GM21737 (cell line): ENCODE data around the gene PCDHB8.
"Not testable (repeated sequence)": the region's sequence is repeated elsewhere in the genome, so short reads cannot be mapped to it uniquely, and the experiment has no call there.

Experiments used
- ATAC-seq: cut with Tn5 transposase; IDR thresholded peaks from one replicate; pipeline ENCODE4 v1.9.1; 2021; ENCODE audit warnings: mild to moderate bottlenecking, moderate library complexity; ENCODE audit not compliant: unreplicated experiment

PCDHB8 gene

GRCh38 chr5:141177577-141178191 lies at the start of gene PCDHB8:
Gene PCDHB8, plus strand, starts transcription at chr5:141177790. Its CDS starts 245 bp downstream, at chr5:141178035.
- ATAC-seq = not testable (repeated sequence)

- no peak for ATAC-seq
These were observed 42.4 kb upstream of the PCDHB8 start, which contains the start of gene PCDHB5 for GRCh38 chr5:141135030-141135717. Gene PCDHB5, plus strand, starts transcription at chr5:141135206. Its CDS starts 229 bp downstream, at chr5:141135435.

- ATAC-seq = no peak
These were observed 41.8 kb upstream of the PCDHB8 start for GRCh38 chr5:141135718-141136266.

GRCh38 chr5:141137346-141137745 lies 40.2 kb upstream of the PCDHB8 start:
- not testable (repeated sequence) for ATAC-seq

GRCh38 chr5:141149812-141150211 lies 27.8 kb upstream of the PCDHB8 start, which contains the start of gene PCDHB6:
Gene PCDHB6, plus strand, starts transcription at chr5:141150057. Its CDS starts 201 bp downstream, at chr5:141150258.
- no peak for ATAC-seq

- ATAC-seq = no peak
These were observed 27.2 kb upstream of the PCDHB8 start for GRCh38 chr5:141150224-141150992.

- ATAC-seq = no peak
These were observed 26.6 kb upstream of the PCDHB8 start for GRCh38 chr5:141150993-141151325.

GRCh38 chr5:141151632-141152031 lies 26.0 kb upstream of the PCDHB8 start:
- ATAC-seq = not testable (repeated sequence)

- not testable (repeated sequence) for ATAC-seq
These were observed 25.5 kb upstream of the PCDHB8 start for GRCh38 chr5:141152096-141152495.

GRCh38 chr5:141155540-141156374 lies 21.8 kb upstream of the PCDHB8 start:
- ATAC-seq = no peak

- not testable (repeated sequence) for ATAC-seq
These were observed 20.2 kb upstream of the PCDHB8 start for GRCh38 chr5:141157356-141157755.

GRCh38 chr5:141157901-141158300 lies 19.7 kb upstream of the PCDHB8 start:
- ATAC-seq = not testable (repeated sequence)

- ATAC-seq = no peak
These were observed 5.0 kb upstream of the PCDHB8 start, which contains the start of gene PCDHB7 for GRCh38 chr5:141172381-141173204. Gene PCDHB7, plus strand, starts transcription at chr5:141172644. Its CDS starts 192 bp downstream, at chr5:141172836.

- ATAC-seq = not testable (repeated sequence)
These were observed 3.1 kb upstream of the PCDHB8 start for GRCh38 chr5:141174291-141175104.

- ATAC-seq = no peak
These were observed 1.7 kb upstream of the PCDHB8 start for GRCh38 chr5:141175933-141176332.

GRCh38 chr5:141179371-141179770 lies 1.8 kb downstream of the PCDHB8 start:
- not testable (repeated sequence) for ATAC-seq

- not testable (repeated sequence) for ATAC-seq
These were observed 2.3 kb downstream of the PCDHB8 start for GRCh38 chr5:141179876-141180275.

- no peak for ATAC-seq
These were observed 2.7 kb downstream of the PCDHB8 start for GRCh38 chr5:141180313-141180712.
